Vagina (tissue), 2 donors: ENCODE measurements around the gene TRIP13. TPM values are rescaled to one million over a fixed set of nuclear protein-coding genes. Genes with fewer than 3 reads are reported as not detected.

Experiments
- DNase-seq, 2 donors: peaks; one replicate each; pipeline ENCODE4 v3.0.0-alpha.2; 2017; ENCODE audit errors: extremely low spot score in 2 of 2
- H3K27ac ChIP-seq: fragments of 200-600 bp; sonication (generic); one replicate; pipeline ENCODE4 v1.5.1; 2019
- H3K27me3 ChIP-seq: fragments of 200-600 bp; sonication (generic); one replicate; pipeline ENCODE4 v1.5.1; 2019
- H3K36me3 ChIP-seq, 2 donors: fragments of 200-600 bp; sonication (generic); one replicate each; pipeline ENCODE4 v1.5.1; 2017 to 2019
- H3K4me1 ChIP-seq: fragments of 200-600 bp; sonication (generic); one replicate; pipeline ENCODE4 v1.5.1; 2019
- H3K4me3 ChIP-seq, 2 donors: fragments of 200-600 bp; sonication (generic); 1 replicate in 1 of 2; 2 replicates in 1 of 2; pipeline ENCODE4 v1.5.1; 2016 to 2019
- H3K9me3 ChIP-seq: fragments of 200-600 bp; sonication (generic); one replicate; pipeline ENCODE4 v1.5.1; 2019
- POLR2A ChIP-seq, 2 donors: fragments of 450-650 bp; IDR thresholded peaks; one replicate each; pipeline ENCODE4 v1.6.1; 2017; ENCODE audit warnings: antibody characterized with exemption in 2 of 2, mild to moderate bottlenecking in 2 of 2, moderate library complexity in 2 of 2
- POLR2AphosphoS5 ChIP-seq, 2 donors: sonication (generic); formaldehyde crosslinking; IDR thresholded peaks; one replicate each; pipeline ENCODE4 v1.9.0; 2017; ENCODE audit warnings: antibody characterized with exemption in 2 of 2, mild to moderate bottlenecking in 2 of 2, low read depth in 1 of 2; ENCODE audit not compliant: insufficient read depth in 1 of 2
- intact Hi-C: fragments of 100-400 bp; cut with DNase I; formaldehyde crosslinking; loops from one replicate; pipeline ENCODE4 v1.15.1; 2023
- total RNA-seq: library from RNA; depleted of rRNA; stranded (reverse); fragments of >200 nt; gene quantifications from one replicate; pipeline ENCODE4 v1.2.3, GENCODE V29; 2016
- TF ChIP-seq, protein P1 (sequence below), 3 experiments: fragments of 450-650 bp in 2 of 3; fragments of 200-600 bp in 1 of 3; sonication (generic) in 1 of 3; IDR thresholded peaks; one replicate each; pipeline ENCODE4 v1.5.1; 2017 to 2019; ENCODE audit warnings: antibody characterized with exemption in 3 of 3, mild to moderate bottlenecking in 2 of 3, moderate library complexity in 2 of 3

The TRIP13 gene
- total RNA-seq, 1 donor from 2014 or later, result 3.7 TPM

DNA sequence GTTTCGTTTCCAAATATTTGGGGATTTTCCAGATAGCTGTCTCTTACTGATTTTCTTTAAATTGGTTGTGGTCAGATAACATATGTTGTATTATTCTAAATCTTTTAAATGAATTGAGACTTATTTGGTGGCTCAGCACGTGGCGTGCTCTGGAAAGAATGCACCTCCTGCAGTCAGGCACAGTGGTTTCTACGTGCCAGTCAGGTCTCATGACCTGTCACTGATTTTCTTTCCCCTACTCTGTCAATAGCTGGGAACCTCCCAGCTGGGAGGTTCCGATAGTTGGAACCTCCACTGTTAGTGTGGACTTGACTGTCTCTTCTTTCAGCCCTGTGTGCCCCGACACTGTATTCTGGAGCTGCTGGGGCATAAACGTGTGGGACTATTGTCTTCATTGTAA, 27.6 kb downstream of the TRIP13 start:
- DNase-seq, result peak in 1 of 2 donors; percentile 22
- Histone ChIP-seq H3K36me3 (no peaks in the 10 kb centered on the region), H3K27ac (no peak overlapping the region), H3K4me3 (no peak overlapping the region), H3K9me3 (no peaks in the 10 kb centered on the region), H3K27me3 (no peaks in the 10 kb centered on the region), H3K4me1 (no peaks in the 10 kb centered on the region)
- TF ChIP-seq POLR2AphosphoS5 (IDR thresholded peaks at IDR 0.05; ENCODE audit: insufficient read depth in 1 of 2, low read depth in 1 of 2), result no peak
- intact Hi-C loops, result loop anchor here (10.0 kb wide), 1 partner anchor 244 kb away; no protein-coding TSS in a partner anchor

DNA sequence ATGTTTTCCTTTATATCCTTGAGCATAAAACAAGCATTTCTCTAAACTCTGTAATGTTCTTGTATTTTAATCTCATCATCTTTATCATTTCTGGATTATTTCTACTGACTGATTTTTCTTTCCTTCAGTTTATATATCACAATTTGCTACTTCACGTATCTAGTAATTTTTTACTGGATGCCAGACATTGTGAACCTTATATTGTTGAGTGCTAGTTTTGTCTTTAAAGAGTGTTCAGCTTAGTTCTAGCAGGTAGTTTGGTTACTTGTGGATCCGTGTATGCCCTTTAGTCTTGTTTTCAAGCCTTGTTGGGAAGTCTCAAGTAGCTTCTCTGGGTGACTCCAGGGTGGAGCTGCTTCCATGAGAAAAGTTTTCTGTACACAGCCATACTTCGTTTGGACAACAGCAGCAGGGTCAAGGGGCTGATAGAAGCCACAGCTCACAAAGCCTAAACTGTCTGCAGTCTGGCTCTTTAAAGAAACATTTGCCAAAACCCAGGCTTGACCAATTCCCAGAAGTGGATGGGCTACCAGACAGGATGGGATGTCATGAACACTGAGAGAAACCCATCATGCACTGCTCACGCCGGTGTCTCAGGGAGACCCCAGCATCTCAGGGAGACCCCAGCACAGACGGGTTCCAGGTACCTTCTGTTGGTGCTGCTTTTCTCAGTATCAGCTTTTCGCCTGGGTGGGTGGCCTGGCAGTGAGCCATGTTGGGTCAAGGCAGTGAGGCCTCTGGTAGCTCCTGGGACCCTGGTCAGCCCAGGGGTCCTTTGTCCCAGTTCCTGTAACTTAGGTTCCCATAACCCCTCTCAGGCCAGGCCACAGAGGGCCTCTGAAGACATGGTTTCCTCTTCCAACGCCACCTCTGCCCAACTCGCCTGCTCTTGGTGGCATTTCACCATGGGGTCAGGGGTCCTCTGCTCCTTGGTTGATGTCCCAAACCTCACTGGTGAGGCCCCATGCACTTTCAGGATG, 29.1 kb downstream of the TRIP13 start:
- intact Hi-C loops, result loop anchor here (10.0 kb wide), 1 partner anchor 243 kb away; no protein-coding TSS in a partner anchor
- H3K9me3 ChIP-seq, result no peaks in the 10 kb centered on the region
- no peak overlapping the region for H3K4me3 ChIP-seq
- H3K36me3 ChIP-seq, result no peaks in the 10 kb centered on the region
- H3K27ac ChIP-seq, result no peak overlapping the region
- peaks cover 8% of the 10 kb centered on the region for H3K4me1 ChIP-seq
- H3K27me3 ChIP-seq, result no peaks in the 10 kb centered on the region
- TF ChIP-seq, protein P1, sequence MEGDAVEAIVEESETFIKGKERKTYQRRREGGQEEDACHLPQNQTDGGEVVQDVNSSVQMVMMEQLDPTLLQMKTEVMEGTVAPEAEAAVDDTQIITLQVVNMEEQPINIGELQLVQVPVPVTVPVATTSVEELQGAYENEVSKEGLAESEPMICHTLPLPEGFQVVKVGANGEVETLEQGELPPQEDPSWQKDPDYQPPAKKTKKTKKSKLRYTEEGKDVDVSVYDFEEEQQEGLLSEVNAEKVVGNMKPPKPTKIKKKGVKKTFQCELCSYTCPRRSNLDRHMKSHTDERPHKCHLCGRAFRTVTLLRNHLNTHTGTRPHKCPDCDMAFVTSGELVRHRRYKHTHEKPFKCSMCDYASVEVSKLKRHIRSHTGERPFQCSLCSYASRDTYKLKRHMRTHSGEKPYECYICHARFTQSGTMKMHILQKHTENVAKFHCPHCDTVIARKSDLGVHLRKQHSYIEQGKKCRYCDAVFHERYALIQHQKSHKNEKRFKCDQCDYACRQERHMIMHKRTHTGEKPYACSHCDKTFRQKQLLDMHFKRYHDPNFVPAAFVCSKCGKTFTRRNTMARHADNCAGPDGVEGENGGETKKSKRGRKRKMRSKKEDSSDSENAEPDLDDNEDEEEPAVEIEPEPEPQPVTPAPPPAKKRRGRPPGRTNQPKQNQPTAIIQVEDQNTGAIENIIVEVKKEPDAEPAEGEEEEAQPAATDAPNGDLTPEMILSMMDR (IDR thresholded peaks at IDR 0.05), result no peak
- no peak for TF ChIP-seq POLR2A (IDR thresholded peaks at IDR 0.05)
- no peak for TF ChIP-seq POLR2AphosphoS5 (IDR thresholded peaks at IDR 0.05; ENCODE audit: insufficient read depth in 1 of 2, low read depth in 1 of 2)
- DNase-seq, result peak; percentile 77 to 88

DNA sequence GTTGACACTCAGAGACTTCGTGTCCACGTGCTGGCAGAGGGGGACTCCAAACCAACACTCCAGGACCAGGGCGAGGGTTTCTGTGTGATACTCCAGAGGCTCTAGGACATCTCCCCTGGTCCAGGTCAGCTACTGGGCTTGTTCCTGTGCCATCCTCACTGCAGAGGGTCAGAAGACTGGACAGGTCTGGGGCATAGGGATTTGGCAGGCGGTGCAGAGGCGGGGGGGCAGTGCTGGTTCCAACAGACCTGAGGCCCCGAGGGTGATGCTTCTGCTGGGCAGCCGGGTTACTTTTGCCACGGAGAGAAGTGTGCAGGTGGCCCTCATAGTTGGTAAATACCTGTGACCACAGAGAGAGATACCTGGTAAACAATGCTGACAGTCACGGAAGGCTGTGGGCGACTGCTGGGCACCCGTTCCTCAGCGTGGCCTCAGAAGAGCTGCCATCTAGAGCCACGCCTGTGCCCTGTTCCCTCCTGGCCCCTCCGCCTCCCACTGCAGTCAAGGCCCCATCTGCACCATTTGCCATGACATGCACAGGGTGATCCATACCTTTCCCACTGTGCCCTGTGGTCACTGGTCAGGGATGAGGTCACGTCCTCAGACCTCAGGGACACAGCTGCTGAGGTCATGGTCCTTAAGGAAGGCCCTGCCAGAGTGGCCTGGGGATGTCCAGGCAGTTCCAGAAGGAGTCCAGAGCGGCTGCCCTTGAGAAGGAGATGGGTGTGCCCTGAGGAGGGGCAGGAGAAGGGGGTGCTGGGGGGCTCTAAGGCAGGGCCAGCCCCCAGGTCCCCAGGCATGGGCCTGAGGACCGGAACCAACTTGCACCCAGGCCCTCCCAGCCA, 30.0 kb downstream of the TRIP13 start:
- H3K9me3 ChIP-seq, result no peaks in the 10 kb centered on the region
- no peaks in the 10 kb centered on the region for H3K36me3 ChIP-seq
- peak; percentile 78 to 94 for DNase-seq
- H3K27me3 ChIP-seq, result no peaks in the 10 kb centered on the region
- no peak overlapping the region for H3K27ac ChIP-seq
- intact Hi-C loops, result loop anchor here (10.0 kb wide), 1 partner anchor 242 kb away; no protein-coding TSS in a partner anchor
- TF ChIP-seq POLR2AphosphoS5 (IDR thresholded peaks at IDR 0.05; ENCODE audit: insufficient read depth in 1 of 2, low read depth in 1 of 2), result no peak
- no peak for TF ChIP-seq POLR2A (IDR thresholded peaks at IDR 0.05)
- TF ChIP-seq, protein P1 (IDR thresholded peaks at IDR 0.05), result no peak
- no peak overlapping the region for H3K4me3 ChIP-seq
- H3K4me1 ChIP-seq, result peaks cover 13% of the 10 kb centered on the region

DNA sequence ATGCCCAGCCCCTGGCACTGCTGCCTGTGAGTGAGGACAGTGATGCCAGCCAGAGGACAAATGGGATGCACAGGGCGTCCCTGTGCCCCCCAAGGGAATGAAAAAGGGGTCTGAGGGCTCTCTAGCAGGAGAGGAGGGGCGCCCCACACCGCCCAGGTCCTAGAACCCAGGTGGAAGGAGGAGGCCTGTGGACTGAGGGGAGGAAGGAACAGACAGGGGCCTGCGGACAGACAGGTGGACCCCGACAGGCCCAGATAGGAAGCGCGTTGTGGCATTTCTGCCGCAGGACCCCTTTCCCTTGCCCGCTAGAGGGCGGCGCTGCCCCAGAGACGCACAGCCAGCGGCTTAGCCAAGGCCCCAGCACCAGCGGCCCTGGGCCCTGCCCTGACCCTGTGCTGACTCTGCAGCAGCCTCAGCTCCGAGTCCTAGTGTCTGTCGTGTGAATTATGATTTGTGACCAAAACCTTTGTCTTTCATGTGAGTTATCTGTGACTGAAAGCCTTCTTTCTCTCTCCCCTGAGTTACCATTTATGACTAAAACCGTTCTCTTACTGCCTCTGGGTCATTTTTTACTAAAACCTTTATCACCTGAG, 30.7 kb downstream of the TRIP13 start:
- Histone ChIP-seq H3K4me1 (peaks cover 13% of the 10 kb centered on the region), H3K27me3 (no peaks in the 10 kb centered on the region), H3K36me3 (no peaks in the 10 kb centered on the region), H3K9me3 (no peaks in the 10 kb centered on the region), H3K4me3 (no peak overlapping the region), H3K27ac (no peak overlapping the region)
- TF ChIP-seq, protein P1 (IDR thresholded peaks at IDR 0.05), result peak; percentile 40 to 81 (median 67)
- no peak for TF ChIP-seq POLR2AphosphoS5 (IDR thresholded peaks at IDR 0.05; ENCODE audit: insufficient read depth in 1 of 2, low read depth in 1 of 2)
- DNase-seq, result peak in 1 of 2 donors; percentile 70
- intact Hi-C loops, result loop anchor here (10.0 kb wide), 1 partner anchor 241 kb away; no protein-coding TSS in a partner anchor
